HFFc6 (cell line): ENCODE results near the gene CEP41. TPM values are rescaled to one million over a fixed set of nuclear protein-coding genes. Genes with fewer than 3 reads are reported as not detected.

ENCODE experiments used
- DNase-seq: peaks from one replicate; pipeline ENCODE4 v3.0.0-alpha.2; 2018
- H3K27ac Mint-ChIP-seq: 2 replicates; pipeline ENCODE4 v1.8.0; 2020; ENCODE audit warnings: mild to moderate bottlenecking, mixed read lengths
- H3K27me3 Mint-ChIP-seq: 2 replicates; pipeline ENCODE4 v1.8.0; 2021; ENCODE audit warnings: mild to moderate bottlenecking, moderate library complexity, mixed read lengths; ENCODE audit not compliant: insufficient read depth
- H3K36me3 Mint-ChIP-seq: 2 replicates; pipeline ENCODE4 v1.8.0; 2021; ENCODE audit warnings: low read depth, mixed read lengths
- H3K4me1 Mint-ChIP-seq: 2 replicates; pipeline ENCODE4 v1.8.0; 2020; ENCODE audit warnings: low read depth, mixed read lengths
- H3K4me3 Mint-ChIP-seq: 2 replicates; pipeline ENCODE4 v1.8.0; 2020; ENCODE audit warnings: mild to moderate bottlenecking, moderate library complexity, mixed read lengths
- H3K9me3 Mint-ChIP-seq: 2 replicates; pipeline ENCODE4 v1.8.0; 2020; ENCODE audit warnings: mild to moderate bottlenecking, mixed read lengths
- CTCF ChIP-seq: fragments of 200-600 bp; sonication (generic); IDR thresholded peaks from 2 replicates; pipeline ENCODE4 v1.5.0; 2021; ENCODE audit warnings: antibody characterized with exemption, mild to moderate bottlenecking
- total RNA-seq, 6 experiments: library from RNA; stranded (reverse); fragmentation: NEBNext Ultra II Directional; extraction: Animal tissue kit (Norgen Biotek cat#: 25700); gene quantifications; 2 replicates in 1 of 6; 3 replicates in 5 of 6; pipeline ENCODE4 v1.2.3, GENCODE V29; 2021

Gene CEP41
- total RNA-seq, 6 experiments from 2014 or later, result 14.5 to 20.9 (median 17.8) TPM

- no peak for TF ChIP-seq CTCF
- H3K36me3 Mint-ChIP-seq, result peaks cover 5% of the 10 kb centered on the region
- no peak for DNase-seq
- no peaks in the 10 kb centered on the region for H3K9me3 Mint-ChIP-seq
- H3K27ac Mint-ChIP-seq, result no peak overlapping the region
- H3K4me1 Mint-ChIP-seq, result peaks cover 90% of the 10 kb centered on the region
- no peak overlapping the region for H3K4me3 Mint-ChIP-seq
- peaks cover 6% of the 10 kb centered on the region for H3K27me3 Mint-ChIP-seq
Observed at GRCh38 chr7:130367836-130368746, 72.7 kb downstream of the CEP41 start.

DNA sequence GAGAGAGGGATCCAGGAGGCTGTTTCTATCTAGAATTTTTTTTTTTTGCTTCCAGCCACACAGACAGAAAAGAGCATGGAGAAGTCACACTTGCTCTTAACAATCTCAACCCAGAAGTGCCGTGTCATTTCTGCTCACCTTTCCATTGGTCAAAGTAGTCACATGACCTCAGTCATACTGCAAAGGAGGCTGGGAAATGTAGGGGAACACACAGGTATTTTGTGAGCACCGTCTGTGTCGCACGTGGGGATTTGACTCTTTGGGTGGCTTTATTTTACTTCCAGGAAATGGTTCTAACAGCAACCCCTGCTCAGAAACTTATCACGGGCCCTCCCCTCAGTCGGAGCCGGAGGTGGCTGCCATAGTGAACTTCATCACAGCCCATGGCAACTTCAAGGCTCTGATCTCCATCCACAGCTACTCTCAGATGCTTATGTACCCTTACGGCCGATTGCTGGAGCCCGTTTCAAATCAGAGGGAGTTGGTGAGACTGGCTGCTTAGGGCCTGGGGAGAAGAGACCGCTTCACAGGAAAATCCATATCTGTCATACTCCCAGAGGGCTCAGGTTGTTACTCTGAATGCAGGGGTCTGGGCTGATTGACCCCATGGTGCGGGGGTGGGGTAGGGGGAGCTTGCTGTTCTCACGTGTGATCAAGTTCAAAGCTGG lies 73.6 kb downstream of the CEP41 start:
- Mint-ChIP-seq H3K9me3 (no peaks in the 10 kb centered on the region), H3K27ac (peak overlapping the region; percentile 89; the same call in 1 of the 2 replicates), H3K4me3 (peak overlapping the region; percentile 74), H3K36me3 (peaks cover 5% of the 10 kb centered on the region), H3K4me1 (peaks cover 87% of the 10 kb centered on the region), H3K27me3 (peaks cover 6% of the 10 kb centered on the region)
- DNase-seq, result no peak
- TF ChIP-seq CTCF, result no peak

DNA sequence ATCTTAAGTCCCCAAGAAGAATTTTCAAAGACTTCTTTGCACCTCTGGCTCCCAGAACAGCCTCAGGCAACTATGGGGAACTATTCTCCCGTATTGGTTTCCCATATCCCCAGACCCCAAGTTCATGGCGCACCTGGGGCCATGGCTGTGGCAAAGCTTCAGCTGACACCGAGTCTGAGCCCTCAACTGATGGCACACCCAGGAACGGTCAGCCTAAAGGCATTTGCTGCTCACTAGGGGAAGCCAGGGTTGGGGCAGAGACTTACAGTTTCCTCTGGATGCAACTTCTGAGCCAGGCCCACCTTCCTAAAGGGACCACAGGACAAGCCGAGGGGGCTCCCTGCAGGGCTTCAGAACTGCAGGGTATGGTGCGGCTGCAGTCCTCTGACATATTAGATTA lies 74.3 kb downstream of the CEP41 start:
- Mint-ChIP-seq H3K27me3 (peaks cover 10% of the 10 kb centered on the region), H3K4me1 (peaks cover 81% of the 10 kb centered on the region), H3K9me3 (no peaks in the 10 kb centered on the region; the same call in 1 of the 2 replicates), H3K4me3 (peak overlapping the region; percentile 74), H3K36me3 (no peaks in the 10 kb centered on the region), H3K27ac (peak overlapping the region; percentile 89)
- DNase-seq, result no peak
- no peak for TF ChIP-seq CTCF

- Mint-ChIP-seq H3K36me3 (peaks cover 6% of the 10 kb centered on the region), H3K9me3 (peaks cover 7% of the 10 kb centered on the region), H3K4me1 (peaks cover 75% of the 10 kb centered on the region), H3K27me3 (peaks cover 11% of the 10 kb centered on the region), H3K4me3 (peak overlapping the region; percentile 74), H3K27ac (peak overlapping the region; percentile 89)
- DNase-seq, result peak; percentile 78
- no peak for TF ChIP-seq CTCF
Observed at GRCh38 chr7:130365511-130366441, 75.0 kb downstream of the CEP41 start.

DNA sequence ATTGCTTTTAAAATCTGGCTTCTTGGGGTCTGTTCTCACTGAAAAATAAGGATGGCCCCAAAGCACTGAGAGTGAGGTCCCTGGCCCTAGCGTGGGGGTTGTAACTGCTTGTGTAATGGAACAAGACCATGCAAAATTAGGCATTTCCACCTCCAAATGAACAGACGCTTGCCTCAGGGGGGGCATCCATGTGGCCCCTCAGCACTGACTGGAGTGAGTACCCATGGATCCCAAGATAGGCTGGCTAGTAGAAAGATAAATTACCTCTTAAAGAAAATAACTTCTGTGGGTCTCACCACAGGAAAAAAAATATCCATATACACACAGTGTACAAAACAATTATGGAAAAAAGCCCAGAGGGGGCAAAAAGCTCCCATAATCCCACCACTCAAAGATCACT lies 75.7 kb downstream of the CEP41 start:
- H3K27me3 Mint-ChIP-seq, result peaks cover 14% of the 10 kb centered on the region
- no peak for DNase-seq
- no peak overlapping the region for H3K4me3 Mint-ChIP-seq
- H3K27ac Mint-ChIP-seq, result peak overlapping the region; percentile 13; the same call in 1 of the 2 replicates
- TF ChIP-seq CTCF, result no peak
- H3K9me3 Mint-ChIP-seq, result peaks cover 14% of the 10 kb centered on the region
- H3K36me3 Mint-ChIP-seq, result peaks cover 13% of the 10 kb centered on the region
- peaks cover 68% of the 10 kb centered on the region for H3K4me1 Mint-ChIP-seq
